Spleen (tissue), 11 donors: ENCODE results near the gene AFAP1. TPM values are rescaled to one million over a fixed set of nuclear protein-coding genes. Genes with fewer than 3 reads are reported as not detected.

Source experiments
- DNase-seq: peaks from one replicate; pipeline ENCODE4 v3.0.0-alpha.2; 2020
- H3K27ac ChIP-seq, 8 donors: fragments of 200-600 bp; sonication (generic) in 7 of 8; 1 replicate in 4 of 8; 2 replicates in 4 of 8; pipeline versions ENCODE4 v1.5.0 to v1.8.0; 2016 to 2021; ENCODE audit warnings: inconsistent platforms in 4 of 8, mild to moderate bottlenecking in 4 of 8, moderate library complexity in 1 of 8
- H3K27me3 ChIP-seq, 7 donors: fragments of 200-600 bp; sonication (generic) in 6 of 7; replicated peaks in 1 of 7; 1 replicate in 4 of 7; 2 replicates in 3 of 7; pipeline versions ENCODE4 v1.5.0 to v1.8.0; 2016 to 2021; ENCODE audit warnings: inconsistent platforms in 3 of 7, mild to moderate bottlenecking in 1 of 7
- H3K36me3 ChIP-seq, 6 donors: fragments of 200-600 bp; sonication (generic) in 5 of 6; 1 replicate in 4 of 6; 2 replicates in 2 of 6; pipeline versions ENCODE4 v1.5.0 to v1.8.0; 2016 to 2021; ENCODE audit warnings: inconsistent platforms in 2 of 6
- H3K4me1 ChIP-seq, 6 donors: fragments of 200-600 bp; sonication (generic) in 5 of 6; 1 replicate in 3 of 6; 2 replicates in 3 of 6; pipeline versions ENCODE4 v1.5.0 to v1.8.0; 2016 to 2021; ENCODE audit warnings: inconsistent platforms in 3 of 6
- H3K4me3 ChIP-seq, 8 donors: fragments of 200-600 bp; sonication (generic) in 7 of 8; 1 replicate in 4 of 8; 2 replicates in 4 of 8; pipeline versions ENCODE4 v1.5.0 to v1.8.0; 2016 to 2021; ENCODE audit warnings: inconsistent platforms in 4 of 8, mild to moderate bottlenecking in 4 of 8, moderate library complexity in 2 of 8
- H3K9me3 ChIP-seq, 8 donors: fragments of 200-600 bp; sonication (generic) in 7 of 8; 1 replicate in 4 of 8; 2 replicates in 4 of 8; pipeline versions ENCODE4 v1.5.0 to v1.8.0; 2016 to 2021; ENCODE audit warnings: inconsistent platforms in 4 of 8
- POLR2A ChIP-seq, 3 donors: fragments of 450-650 bp; IDR thresholded peaks; one replicate each; pipeline ENCODE4 v1.5.1; 2017; ENCODE audit warnings: antibody characterized with exemption in 3 of 3, mild to moderate bottlenecking in 1 of 3
- POLR2AphosphoS5 ChIP-seq, 3 donors: sonication (generic); formaldehyde crosslinking; IDR thresholded peaks; one replicate each; pipeline ENCODE4 v1.5.1; 2017; ENCODE audit warnings: antibody characterized with exemption in 3 of 3
- WGBS, 5 donors: extraction: QIAGEN DNeasy Blood & Tissue Kit in 3 of 5; methylation state at CpG; one replicate each; pipeline versions ENCODE4 v1.1.5 to v1.1.7; 2013 to 2018; 5-methylcytosine and 5-hydroxymethylcytosine counted together
- intact Hi-C: fragments of 100-400 bp; cut with DNase I; formaldehyde crosslinking; loops from one replicate; pipeline ENCODE4 v1.15.0; 2023; ENCODE audit warnings: low total_unique reads
- polyA plus RNA-seq, 3 donors: library from polyadenylated mRNA; stranded (reverse); fragments of 200-250 nt; gene quantifications; one replicate each; pipeline ENCODE4 v1.2.1, GENCODE V29; 2013
- total RNA-seq, 7 donors: library from RNA; depleted of rRNA in 3 of 7; stranded (reverse); fragments of >200 nt in 3 of 7; fragmentation: NEBNext Ultra II Directional in 4 of 7; extraction: Animal tissue kit (Norgen Biotek cat#: 25700) in 4 of 7; gene quantifications; one replicate each; pipeline versions ENCODE4 v1.1.0 to v1.2.1, GENCODE V29; 2016 to 2021
- TF ChIP-seq, protein P1 (sequence below), 11 experiments: fragments of 200-600 bp in 7 of 11; fragments of 450-650 bp in 4 of 11; sonication (generic) in 4 of 11; IDR thresholded peaks in 8 of 11; conservative IDR thresholded peaks in 3 of 11; 1 replicate in 7 of 11; 2 replicates in 4 of 11; pipeline versions ENCODE4 v1.4.0 to v1.8.0; 2016 to 2021; ENCODE audit warnings: antibody characterized with exemption in 11 of 11, inconsistent platforms in 4 of 11, mild to moderate bottlenecking in 1 of 11
- donor health status: healthy with polysubstance abuse.
- donor health status: DM: no; HTN: no; CAD: no; lungs with moderate emphysema.
- donor health status: DM: no; HTN: no; CAD: no.
- donor health status: Bipolar disorder and iron deficiency.
- donor health status: healthy.
- donor health status: DM: no; HTN: no; CAD: no.
- donor health status: DM: yes; HTN: yes; CAD: no.

Gene AFAP1
- total and polyA plus RNA-seq, 10 donors = 1.6 to 29.2 (median 12.1) TPM

DNA sequence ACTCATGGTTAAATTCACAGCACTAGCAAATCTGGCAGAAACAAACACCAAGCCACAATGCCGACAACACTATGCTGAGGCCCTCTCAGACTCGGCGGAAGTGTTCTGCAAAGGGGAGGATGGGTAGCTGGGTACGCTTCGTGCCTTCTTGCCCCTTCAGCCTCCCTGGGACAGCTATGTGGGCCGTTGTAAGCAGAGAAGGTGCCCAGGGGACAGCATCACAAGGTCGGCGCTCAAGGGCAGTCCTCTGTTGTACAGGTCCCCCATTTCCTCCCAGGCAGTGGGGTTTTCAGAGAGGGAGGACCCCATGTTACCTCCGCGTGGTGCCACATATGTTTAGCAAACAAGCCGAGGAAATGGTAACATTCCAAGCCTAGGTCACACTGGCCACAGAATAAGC is 173.6 kb downstream of the AFAP1 start:
- peak; percentile 54 for DNase-seq
- H3K27me3 ChIP-seq = no peaks in the 10 kb centered on the region
- intact Hi-C loops = no loop called here
- H3K4me1 ChIP-seq = peaks cover 0 to 15% (median 0%) of the 10 kb centered on the region in 6 donors
- 85 to 90% (median 88%) methylated on average over 11 of the region's 11 CpGs for WGBS, 5 donors
- H3K4me3 ChIP-seq = no peak overlapping the region
- H3K36me3 ChIP-seq = peaks cover 0 to 85% (median 29%) of the 10 kb centered on the region in 6 donors
- no peaks in the 10 kb centered on the region for H3K9me3 ChIP-seq
- TF ChIP-seq POLR2A (IDR thresholded peaks at IDR 0.05) (no peak), POLR2AphosphoS5 (IDR thresholded peaks at IDR 0.05) (no peak)
- TF ChIP-seq, protein P1, sequence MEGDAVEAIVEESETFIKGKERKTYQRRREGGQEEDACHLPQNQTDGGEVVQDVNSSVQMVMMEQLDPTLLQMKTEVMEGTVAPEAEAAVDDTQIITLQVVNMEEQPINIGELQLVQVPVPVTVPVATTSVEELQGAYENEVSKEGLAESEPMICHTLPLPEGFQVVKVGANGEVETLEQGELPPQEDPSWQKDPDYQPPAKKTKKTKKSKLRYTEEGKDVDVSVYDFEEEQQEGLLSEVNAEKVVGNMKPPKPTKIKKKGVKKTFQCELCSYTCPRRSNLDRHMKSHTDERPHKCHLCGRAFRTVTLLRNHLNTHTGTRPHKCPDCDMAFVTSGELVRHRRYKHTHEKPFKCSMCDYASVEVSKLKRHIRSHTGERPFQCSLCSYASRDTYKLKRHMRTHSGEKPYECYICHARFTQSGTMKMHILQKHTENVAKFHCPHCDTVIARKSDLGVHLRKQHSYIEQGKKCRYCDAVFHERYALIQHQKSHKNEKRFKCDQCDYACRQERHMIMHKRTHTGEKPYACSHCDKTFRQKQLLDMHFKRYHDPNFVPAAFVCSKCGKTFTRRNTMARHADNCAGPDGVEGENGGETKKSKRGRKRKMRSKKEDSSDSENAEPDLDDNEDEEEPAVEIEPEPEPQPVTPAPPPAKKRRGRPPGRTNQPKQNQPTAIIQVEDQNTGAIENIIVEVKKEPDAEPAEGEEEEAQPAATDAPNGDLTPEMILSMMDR (IDR thresholded peaks at IDR 0.05 in 8 of 11, conservative IDR thresholded peaks at IDR 0.05 in 3 of 11) = no peak
- no peak overlapping the region for H3K27ac ChIP-seq

DNA sequence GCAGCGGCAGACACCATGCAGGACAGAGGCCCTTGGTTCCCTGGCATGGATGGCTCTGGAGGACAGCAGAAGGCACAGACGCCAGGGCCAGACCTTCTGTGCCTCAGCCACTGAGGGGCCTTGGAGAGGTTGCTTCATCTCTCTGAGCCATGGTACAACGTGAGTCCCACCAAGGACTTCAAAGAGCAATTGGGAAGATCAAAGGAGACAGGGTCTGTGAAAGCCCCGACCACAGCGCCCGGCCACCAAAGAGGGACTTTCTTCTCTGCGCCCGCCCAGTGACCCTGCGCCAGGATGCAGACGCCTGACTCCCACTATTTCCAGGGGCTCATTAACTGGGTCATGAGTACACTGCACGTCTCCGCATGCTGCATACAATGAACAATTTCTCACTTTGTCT is 174.0 kb downstream of the AFAP1 start:
- TF ChIP-seq, protein P1 (IDR thresholded peaks at IDR 0.05 in 8 of 11, conservative IDR thresholded peaks at IDR 0.05 in 3 of 11) = no peak
- TF ChIP-seq POLR2A (IDR thresholded peaks at IDR 0.05) = no peak
- TF ChIP-seq POLR2AphosphoS5 (IDR thresholded peaks at IDR 0.05) = no peak
- Histone ChIP-seq H3K4me1 (peaks cover 0 to 11% (median 0%) of the 10 kb centered on the region in 6 donors), H3K27me3 (no peaks in the 10 kb centered on the region), H3K9me3 (no peaks in the 10 kb centered on the region), H3K27ac (no peak overlapping the region), H3K36me3 (peaks cover 0 to 85% (median 29%) of the 10 kb centered on the region in 6 donors), H3K4me3 (no peak overlapping the region)
- 78 to 95% (median 86%) methylated on average over 6 to 12 of the region's 12 CpGs for WGBS, 5 donors
- DNase-seq = peak; percentile 45
- intact Hi-C loops = no loop called here

DNA sequence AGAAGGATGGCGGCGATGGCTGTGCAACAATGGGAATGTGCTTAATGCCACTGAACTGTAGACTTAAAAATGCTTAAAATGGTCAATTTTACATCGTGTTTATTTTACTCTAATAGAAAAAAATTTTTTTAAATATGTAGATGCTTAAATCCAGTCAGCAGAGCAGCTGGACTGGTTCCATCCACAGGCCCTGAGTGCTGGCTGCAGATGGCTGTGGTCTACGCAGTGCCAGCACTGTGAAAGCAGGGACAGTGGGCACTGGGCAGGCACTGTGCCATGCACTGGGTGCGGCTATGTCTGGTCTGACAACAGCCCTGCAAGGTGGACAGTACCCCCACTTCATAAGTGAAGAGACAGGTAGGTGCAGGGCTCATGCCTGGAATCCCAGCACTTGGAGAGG is 175.2 kb downstream of the AFAP1 start:
- DNase-seq = peak; percentile 54
- intact Hi-C loops = no loop called here
- TF ChIP-seq POLR2A (IDR thresholded peaks at IDR 0.05) (no peak), POLR2AphosphoS5 (IDR thresholded peaks at IDR 0.05) (no peak)
- TF ChIP-seq, protein P1 (IDR thresholded peaks at IDR 0.05 in 8 of 11, conservative IDR thresholded peaks at IDR 0.05 in 3 of 11) = no peak
- H3K27me3 ChIP-seq = no peaks in the 10 kb centered on the region
- WGBS, 5 donors = 88 to 93% (median 91%) methylated on average over 5 of the region's 5 CpGs
- H3K4me1 ChIP-seq = peaks cover 0 to 16% (median 2%) of the 10 kb centered on the region in 6 donors
- no peak overlapping the region for H3K27ac ChIP-seq
- peaks cover 0 to 74% (median 22%) of the 10 kb centered on the region in 6 donors for H3K36me3 ChIP-seq
- no peaks in the 10 kb centered on the region for H3K9me3 ChIP-seq
- H3K4me3 ChIP-seq = no peak overlapping the region

DNA sequence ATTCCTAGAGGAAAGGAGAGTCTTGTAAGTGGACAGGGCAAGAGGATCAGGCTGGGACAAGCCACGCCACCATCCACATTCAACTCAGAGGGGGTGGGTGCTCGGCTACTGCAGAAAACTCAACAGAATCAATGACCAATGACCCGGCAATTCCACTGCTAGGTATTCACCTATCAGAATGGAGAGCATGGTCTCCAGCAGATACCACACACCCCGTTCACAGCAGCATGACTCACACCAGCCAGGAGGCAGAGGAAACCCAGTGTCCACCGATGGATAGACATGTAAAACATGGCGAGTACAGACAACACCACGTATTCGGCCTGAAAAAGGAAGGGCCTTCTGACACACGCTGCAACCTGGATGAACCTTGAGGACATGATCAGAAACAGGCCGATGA is 175.9 kb downstream of the AFAP1 start:
- intact Hi-C loops = no loop called here

More for the DNA sequence above, 175.9 kb downstream of the AFAP1 start:
- no peak for TF ChIP-seq POLR2A (IDR thresholded peaks at IDR 0.05)
- no peak for TF ChIP-seq POLR2AphosphoS5 (IDR thresholded peaks at IDR 0.05)
- TF ChIP-seq, protein P1 (IDR thresholded peaks at IDR 0.05 in 8 of 11, conservative IDR thresholded peaks at IDR 0.05 in 3 of 11) = no peak
- H3K9me3 ChIP-seq = no peaks in the 10 kb centered on the region
- H3K4me1 ChIP-seq = peaks cover 0 to 22% (median 8%) of the 10 kb centered on the region in 6 donors
- no peak overlapping the region for H3K27ac ChIP-seq
- no peak overlapping the region for H3K4me3 ChIP-seq
- 80 to 94% (median 86%) methylated on average over 10 of the region's 10 CpGs for WGBS, 5 donors
- no peaks in the 10 kb centered on the region for H3K27me3 ChIP-seq
- DNase-seq = peak; percentile 38
- peaks cover 0 to 67% (median 15%) of the 10 kb centered on the region in 6 donors for H3K36me3 ChIP-seq
